ENCODE results near the gene ATG2A. TPM values are rescaled to one million over a fixed set of nuclear protein-coding genes. Genes with fewer than 3 reads are reported as not detected.

Gene ATG2A
- total RNA-seq, 1 experiment from 2014 or later, result 28.6 TPM

DNA sequence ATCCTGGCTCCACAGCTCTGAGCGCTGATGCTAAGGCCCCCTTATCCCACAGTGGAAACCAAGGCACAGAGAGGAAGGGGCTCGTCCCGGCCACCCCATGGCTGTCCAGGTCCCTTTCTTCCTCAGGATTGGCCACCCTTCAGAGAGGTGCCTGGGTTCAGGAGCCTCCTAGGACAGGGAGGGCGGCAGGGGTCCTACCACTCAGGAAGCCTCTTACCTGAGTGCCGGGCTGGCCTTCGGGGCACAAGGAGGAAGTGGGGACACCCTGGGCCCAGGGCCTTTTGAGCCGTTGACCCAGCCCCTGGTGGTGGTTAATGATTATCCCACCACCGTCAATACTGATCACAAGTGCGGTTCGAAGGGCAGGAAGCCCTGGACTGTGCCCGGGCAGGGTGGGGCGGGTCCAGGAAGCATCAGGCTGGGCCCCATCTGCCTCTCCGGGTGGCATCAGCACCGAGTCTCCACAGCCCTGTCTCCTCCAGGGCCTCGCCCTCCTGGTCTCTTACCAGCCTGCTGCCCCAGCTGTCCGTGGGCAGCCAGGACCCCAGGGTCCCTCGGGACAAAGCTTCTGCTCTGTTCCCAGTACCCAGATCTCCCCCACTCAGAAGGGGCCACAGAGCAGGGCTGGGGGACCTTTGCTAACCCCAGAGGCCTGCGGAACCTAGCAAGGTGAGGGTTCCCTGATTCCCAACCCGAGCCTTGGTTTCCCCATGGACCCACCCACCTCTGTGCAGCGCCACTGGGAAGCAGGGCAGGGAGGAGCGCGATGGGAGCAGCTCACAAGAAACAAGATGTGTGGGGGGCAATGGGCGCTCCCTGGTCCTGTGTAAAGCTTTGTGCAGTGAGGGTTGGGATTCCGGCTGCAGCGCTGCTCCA, 23.6 kb downstream of the ATG2A start:
- H3K36me3 ChIP-seq (ENCODE audit: insufficient read depth, low read length, poor library complexity, severe bottlenecking), result no peaks in the 10 kb centered on the region
- CTCF ChIA-PET, result no interaction called here
- H3K27ac ChIP-seq (ENCODE audit: low read depth, low read length, poor library complexity, severe bottlenecking), result no peak overlapping the region
- no TSS peak for BruUV-seq (replicated peaks)
- POLR2A ChIA-PET (ENCODE audit: low non-redundant PET), result no interaction called here
- no peaks in the 10 kb centered on the region for H3K9me3 ChIP-seq (ENCODE audit: low read depth, low read length, poor library complexity, severe bottlenecking)
- no peaks in the 10 kb centered on the region for H3K27me3 ChIP-seq (replicated peaks; ENCODE audit: insufficient read depth, low read depth, low read length, poor library complexity)
- TF ChIP-seq EZH2 (IDR thresholded peaks at IDR 0.05; ENCODE audit: borderline replicate concordance, low read depth, low read length, poor library complexity, severe bottlenecking) (no peak), CTCF (conservative IDR thresholded peaks at IDR 0.05; ENCODE audit: low read depth, low read length) (no peak)
- H3K4me1 ChIP-seq (ENCODE audit: insufficient read depth, low read length, poor library complexity, severe bottlenecking), result no peaks in the 10 kb centered on the region
- no peak overlapping the region for H3K4me3 ChIP-seq (ENCODE audit: low read depth, low read length, poor library complexity, severe bottlenecking)
- DNase-seq (ENCODE audit: low spot score), result no peak
- intact Hi-C loops (cut with micrococcal nuclease; ENCODE audit: unreplicated experiment), result loop anchor here (1.0 kb wide), 1 partner anchor 46 kb away; no protein-coding TSS in a partner anchor

DNA sequence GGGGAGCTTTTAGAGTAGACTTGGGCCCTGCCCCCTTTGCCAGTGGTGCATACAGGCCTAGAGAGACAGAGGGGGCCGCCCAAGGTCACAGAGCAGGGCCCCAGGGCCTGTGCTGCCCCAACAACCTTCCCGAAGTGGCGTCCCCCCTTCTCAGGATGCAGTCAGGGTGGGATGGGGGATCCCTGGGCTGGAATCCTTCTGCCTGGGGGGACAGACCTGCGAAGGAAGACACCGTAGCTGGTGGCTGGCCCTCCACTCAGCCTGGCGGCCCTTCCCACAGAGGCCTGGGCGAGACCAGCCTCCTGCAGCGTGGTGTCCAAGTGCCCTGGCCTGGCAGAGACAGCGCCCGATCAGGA, 24.2 kb downstream of the ATG2A start:
- DNase-seq (ENCODE audit: low spot score), result no peak
- TF ChIP-seq EZH2 (IDR thresholded peaks at IDR 0.05; ENCODE audit: borderline replicate concordance, low read depth, low read length, poor library complexity, severe bottlenecking) (no peak), CTCF (conservative IDR thresholded peaks at IDR 0.05; ENCODE audit: low read depth, low read length) (no peak)
- CTCF ChIA-PET, result no interaction called here
- no peaks in the 10 kb centered on the region for H3K27me3 ChIP-seq (replicated peaks; ENCODE audit: insufficient read depth, low read depth, low read length, poor library complexity)
- no peak overlapping the region for H3K27ac ChIP-seq (ENCODE audit: low read depth, low read length, poor library complexity, severe bottlenecking)
- H3K4me3 ChIP-seq (ENCODE audit: low read depth, low read length, poor library complexity, severe bottlenecking), result no peak overlapping the region
- no peaks in the 10 kb centered on the region for H3K4me1 ChIP-seq (ENCODE audit: insufficient read depth, low read length, poor library complexity, severe bottlenecking)
- no peaks in the 10 kb centered on the region for H3K36me3 ChIP-seq (ENCODE audit: insufficient read depth, low read length, poor library complexity, severe bottlenecking)
- intact Hi-C loops (cut with micrococcal nuclease; ENCODE audit: unreplicated experiment), result no loop called here
- H3K9me3 ChIP-seq (ENCODE audit: low read depth, low read length, poor library complexity, severe bottlenecking), result no peaks in the 10 kb centered on the region
- POLR2A ChIA-PET (ENCODE audit: low non-redundant PET), result no interaction called here
- BruUV-seq (replicated peaks), result no TSS peak

DNA sequence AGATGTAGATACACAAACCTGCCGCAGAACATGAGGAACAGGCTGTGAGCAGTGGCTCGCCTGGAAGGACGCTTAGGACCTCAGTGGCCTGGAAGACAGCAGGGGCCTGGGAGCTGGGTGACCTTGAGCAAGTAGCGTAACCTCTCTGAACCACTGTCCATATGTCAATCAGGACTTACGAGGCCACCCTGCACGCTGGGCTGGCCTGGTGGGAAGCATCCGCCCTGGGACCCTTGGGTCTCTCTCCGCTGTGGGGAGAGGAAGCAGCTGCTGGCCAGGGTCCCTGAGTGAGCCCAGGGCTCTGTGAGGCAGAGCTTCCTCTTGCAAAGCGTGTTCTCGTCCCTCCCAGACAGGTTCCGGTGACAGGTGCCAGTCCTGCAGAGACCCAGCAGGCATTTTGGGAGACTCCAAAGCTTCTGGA, 24.6 kb downstream of the ATG2A start:
- ChIA-PET CTCF (no interaction called here), POLR2A (ENCODE audit: low non-redundant PET) (no interaction called here)
- Histone ChIP-seq H3K9me3 (ENCODE audit: low read depth, low read length, poor library complexity, severe bottlenecking) (no peaks in the 10 kb centered on the region), H3K36me3 (ENCODE audit: insufficient read depth, low read length, poor library complexity, severe bottlenecking) (no peaks in the 10 kb centered on the region), H3K4me3 (ENCODE audit: low read depth, low read length, poor library complexity, severe bottlenecking) (no peak overlapping the region), H3K27me3 (replicated peaks; ENCODE audit: insufficient read depth, low read depth, low read length, poor library complexity) (no peaks in the 10 kb centered on the region), H3K27ac (ENCODE audit: low read depth, low read length, poor library complexity, severe bottlenecking) (no peak overlapping the region), H3K4me1 (ENCODE audit: insufficient read depth, low read length, poor library complexity, severe bottlenecking) (no peaks in the 10 kb centered on the region)
- DNase-seq (ENCODE audit: low spot score), result no peak
- no peak for TF ChIP-seq EZH2 (IDR thresholded peaks at IDR 0.05; ENCODE audit: borderline replicate concordance, low read depth, low read length, poor library complexity, severe bottlenecking)
- no peak for TF ChIP-seq CTCF (conservative IDR thresholded peaks at IDR 0.05; ENCODE audit: low read depth, low read length)
- BruUV-seq (replicated peaks), result no TSS peak
- intact Hi-C loops (cut with micrococcal nuclease; ENCODE audit: unreplicated experiment), result no loop called here

Measured in A673 (cell line).